Fibroblast of villous mesenchyme (primary cell): Measurements from ENCODE around the gene MATCAP1. TPM values are rescaled to one million over a fixed set of nuclear protein-coding genes. Genes with fewer than 3 reads are reported as not detected.

ENCODE experiments used
- DNase-seq: peaks from one replicate; pipeline ENCODE4 v3.0.0-alpha.2; 2010; ENCODE audit warnings: low read depth
- H3K4me3 ChIP-seq: 2 replicates; pipeline ENCODE4 v1.5.1; 2011; ENCODE audit warnings: low read depth, mild to moderate bottlenecking, low read length
- CTCF ChIP-seq: IDR thresholded peaks from 2 replicates; pipeline ENCODE4 v1.5.1; 2012; ENCODE audit warnings: low read depth, mild to moderate bottlenecking, low read length; ENCODE audit not compliant: insufficient read depth
- total RNA-seq: library from RNA; depleted of rRNA; stranded (reverse); fragments of >200 nt; gene quantifications from 2 replicates; pipeline ENCODE4 v1.2.3, GENCODE V29; 2012

The MATCAP1 gene
- 9.3 and 9.9 TPM in 2 replicates for total RNA-seq

GRCh38 chr16:67183627-67184452 is at the start of gene MATCAP1:
Gene MATCAP1, minus strand, starts transcription at chr16:67183963. Its CDS starts 3,353 bp downstream, at chr16:67180610.
- peak within 1 kb of the TSS; percentile 76 for H3K4me3 ChIP-seq
- peak; percentile 98 for DNase-seq

GRCh38 chr16:67230809-67231660 is 47.3 kb upstream of the MATCAP1 start:
- H3K4me3 ChIP-seq, result no peak overlapping the region
- no peak for DNase-seq
- no peak for TF ChIP-seq CTCF

More at GRCh38 chr16:67183627-67184452, at the start of gene MATCAP1:
- TF ChIP-seq CTCF, result no peak

GRCh38 chr16:67229906-67230808 is 46.4 kb upstream of the MATCAP1 start:
- DNase-seq, result no peak

GRCh38 chr16:67228905-67229304 is 45.1 kb upstream of the MATCAP1 start:
- no peak for TF ChIP-seq CTCF
- no peak overlapping the region for H3K4me3 ChIP-seq
- DNase-seq, result no peak

More at GRCh38 chr16:67229906-67230808, 46.4 kb upstream of the MATCAP1 start:
- TF ChIP-seq CTCF, result no peak
- no peak overlapping the region for H3K4me3 ChIP-seq

- TF ChIP-seq CTCF, result no peak
- peak overlapping the region; percentile 100 for H3K4me3 ChIP-seq
- no peak for DNase-seq
Observed at GRCh38 chr16:67228034-67228785, 44.4 kb upstream of the MATCAP1 start.
